ENCODE results near the gene RPL38.

Gene RPL38

DNA sequence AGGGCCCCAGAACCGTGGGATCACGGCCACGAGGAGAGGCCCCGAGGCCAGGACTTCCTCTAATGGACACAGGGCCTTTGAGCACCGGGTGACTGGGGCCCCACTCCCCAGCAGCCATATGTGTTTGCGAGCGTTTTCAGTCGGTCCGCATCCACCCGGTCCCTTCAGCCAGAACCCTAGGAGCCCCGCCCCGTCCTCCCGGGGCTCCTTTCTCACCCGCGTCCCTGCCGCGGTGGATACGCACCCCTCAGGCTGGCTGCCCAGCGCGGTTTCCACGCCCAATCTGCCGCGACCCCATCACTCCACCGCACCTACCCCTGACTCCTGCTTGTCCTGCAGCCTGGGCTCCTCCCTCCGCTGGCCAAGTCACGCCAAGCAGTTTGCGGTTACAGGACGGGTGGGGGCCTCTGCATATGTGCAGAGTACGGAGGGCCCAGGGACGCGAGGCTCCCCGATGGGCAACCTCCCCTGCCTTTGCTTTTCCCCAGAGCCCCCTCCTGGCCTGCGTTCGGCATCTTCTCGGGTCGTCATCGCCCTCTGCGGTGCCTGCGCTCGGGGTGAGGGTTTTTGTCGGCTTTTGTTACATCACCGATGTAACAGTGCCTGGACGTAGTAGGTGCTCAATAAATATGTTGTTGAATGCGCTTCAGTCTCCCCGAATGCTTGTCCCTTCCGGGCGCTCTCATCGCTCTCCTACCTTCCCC lies 8.9 kb downstream of the RPL38 start:
- ATAC-seq: peak; percentile 4
- TF ChIP-seq, protein P1, sequence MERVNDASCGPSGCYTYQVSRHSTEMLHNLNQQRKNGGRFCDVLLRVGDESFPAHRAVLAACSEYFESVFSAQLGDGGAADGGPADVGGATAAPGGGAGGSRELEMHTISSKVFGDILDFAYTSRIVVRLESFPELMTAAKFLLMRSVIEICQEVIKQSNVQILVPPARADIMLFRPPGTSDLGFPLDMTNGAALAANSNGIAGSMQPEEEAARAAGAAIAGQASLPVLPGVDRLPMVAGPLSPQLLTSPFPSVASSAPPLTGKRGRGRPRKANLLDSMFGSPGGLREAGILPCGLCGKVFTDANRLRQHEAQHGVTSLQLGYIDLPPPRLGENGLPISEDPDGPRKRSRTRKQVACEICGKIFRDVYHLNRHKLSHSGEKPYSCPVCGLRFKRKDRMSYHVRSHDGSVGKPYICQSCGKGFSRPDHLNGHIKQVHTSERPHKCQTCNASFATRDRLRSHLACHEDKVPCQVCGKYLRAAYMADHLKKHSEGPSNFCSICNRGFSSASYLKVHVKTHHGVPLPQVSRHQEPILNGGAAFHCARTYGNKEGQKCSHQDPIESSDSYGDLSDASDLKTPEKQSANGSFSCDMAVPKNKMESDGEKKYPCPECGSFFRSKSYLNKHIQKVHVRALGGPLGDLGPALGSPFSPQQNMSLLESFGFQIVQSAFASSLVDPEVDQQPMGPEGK (CRISPR knock-in tag; IDR thresholded peaks at IDR 0.05; ENCODE audit: borderline replicate concordance): no peak
- no peak for TF ChIP-seq ARNTL (CRISPR knock-in tag; IDR thresholded peaks at IDR 0.05; ENCODE audit: borderline replicate concordance, low read depth)
- no peak for TF ChIP-seq SNAI2 (CRISPR knock-in tag; IDR thresholded peaks at IDR 0.05)
- no peak for TF ChIP-seq OSR1 (CRISPR knock-in tag; IDR thresholded peaks at IDR 0.05)
- TF ChIP-seq, protein P2, sequence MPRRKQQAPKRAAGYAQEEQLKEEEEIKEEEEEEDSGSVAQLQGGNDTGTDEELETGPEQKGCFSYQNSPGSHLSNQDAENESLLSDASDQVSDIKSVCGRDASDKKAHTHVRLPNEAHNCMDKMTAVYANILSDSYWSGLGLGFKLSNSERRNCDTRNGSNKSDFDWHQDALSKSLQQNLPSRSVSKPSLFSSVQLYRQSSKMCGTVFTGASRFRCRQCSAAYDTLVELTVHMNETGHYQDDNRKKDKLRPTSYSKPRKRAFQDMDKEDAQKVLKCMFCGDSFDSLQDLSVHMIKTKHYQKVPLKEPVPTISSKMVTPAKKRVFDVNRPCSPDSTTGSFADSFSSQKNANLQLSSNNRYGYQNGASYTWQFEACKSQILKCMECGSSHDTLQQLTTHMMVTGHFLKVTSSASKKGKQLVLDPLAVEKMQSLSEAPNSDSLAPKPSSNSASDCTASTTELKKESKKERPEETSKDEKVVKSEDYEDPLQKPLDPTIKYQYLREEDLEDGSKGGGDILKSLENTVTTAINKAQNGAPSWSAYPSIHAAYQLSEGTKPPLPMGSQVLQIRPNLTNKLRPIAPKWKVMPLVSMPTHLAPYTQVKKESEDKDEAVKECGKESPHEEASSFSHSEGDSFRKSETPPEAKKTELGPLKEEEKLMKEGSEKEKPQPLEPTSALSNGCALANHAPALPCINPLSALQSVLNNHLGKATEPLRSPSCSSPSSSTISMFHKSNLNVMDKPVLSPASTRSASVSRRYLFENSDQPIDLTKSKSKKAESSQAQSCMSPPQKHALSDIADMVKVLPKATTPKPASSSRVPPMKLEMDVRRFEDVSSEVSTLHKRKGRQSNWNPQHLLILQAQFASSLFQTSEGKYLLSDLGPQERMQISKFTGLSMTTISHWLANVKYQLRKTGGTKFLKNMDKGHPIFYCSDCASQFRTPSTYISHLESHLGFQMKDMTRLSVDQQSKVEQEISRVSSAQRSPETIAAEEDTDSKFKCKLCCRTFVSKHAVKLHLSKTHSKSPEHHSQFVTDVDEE (CRISPR knock-in tag; IDR thresholded peaks at IDR 0.05): no peak
- no peak for TF ChIP-seq RARB (CRISPR knock-in tag; IDR thresholded peaks at IDR 0.05)
- TF ChIP-seq ZFP3 (CRISPR knock-in tag; IDR thresholded peaks at IDR 0.05): no peak
- no peak for TF ChIP-seq ZFP30 (CRISPR knock-in tag; IDR thresholded peaks at IDR 0.05)
- TF ChIP-seq ZC3H10 (CRISPR knock-in tag; IDR thresholded peaks at IDR 0.05): no peak
- TF ChIP-seq, protein P3, sequence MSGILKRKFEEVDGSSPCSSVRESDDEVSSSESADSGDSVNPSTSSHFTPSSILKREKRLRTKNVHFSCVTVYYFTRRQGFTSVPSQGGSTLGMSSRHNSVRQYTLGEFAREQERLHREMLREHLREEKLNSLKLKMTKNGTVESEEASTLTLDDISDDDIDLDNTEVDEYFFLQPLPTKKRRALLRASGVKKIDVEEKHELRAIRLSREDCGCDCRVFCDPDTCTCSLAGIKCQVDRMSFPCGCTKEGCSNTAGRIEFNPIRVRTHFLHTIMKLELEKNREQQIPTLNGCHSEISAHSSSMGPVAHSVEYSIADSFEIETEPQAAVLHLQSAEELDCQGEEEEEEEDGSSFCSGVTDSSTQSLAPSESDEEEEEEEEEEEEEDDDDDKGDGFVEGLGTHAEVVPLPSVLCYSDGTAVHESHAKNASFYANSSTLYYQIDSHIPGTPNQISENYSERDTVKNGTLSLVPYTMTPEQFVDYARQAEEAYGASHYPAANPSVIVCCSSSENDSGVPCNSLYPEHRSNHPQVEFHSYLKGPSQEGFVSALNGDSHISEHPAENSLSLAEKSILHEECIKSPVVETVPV (CRISPR knock-in tag; IDR thresholded peaks at IDR 0.05): no peak
- TF ChIP-seq CSDC2 (CRISPR knock-in tag; IDR thresholded peaks at IDR 0.05): no peak
- TF ChIP-seq ESRRG (CRISPR knock-in tag; IDR thresholded peaks at IDR 0.05): no peak
- no peak for TF ChIP-seq TCF4 (CRISPR knock-in tag; IDR thresholded peaks at IDR 0.05; ENCODE audit: borderline replicate concordance)
- TF ChIP-seq ZNF8 (CRISPR knock-in tag; IDR thresholded peaks at IDR 0.05): no peak
- no peak for TF ChIP-seq ZNF565 (CRISPR knock-in tag; conservative IDR thresholded peaks at IDR 0.05; ENCODE audit: low read depth)
- TF ChIP-seq ZNF70 (CRISPR knock-in tag; IDR thresholded peaks at IDR 0.05): no peak
- TF ChIP-seq, protein P4, sequence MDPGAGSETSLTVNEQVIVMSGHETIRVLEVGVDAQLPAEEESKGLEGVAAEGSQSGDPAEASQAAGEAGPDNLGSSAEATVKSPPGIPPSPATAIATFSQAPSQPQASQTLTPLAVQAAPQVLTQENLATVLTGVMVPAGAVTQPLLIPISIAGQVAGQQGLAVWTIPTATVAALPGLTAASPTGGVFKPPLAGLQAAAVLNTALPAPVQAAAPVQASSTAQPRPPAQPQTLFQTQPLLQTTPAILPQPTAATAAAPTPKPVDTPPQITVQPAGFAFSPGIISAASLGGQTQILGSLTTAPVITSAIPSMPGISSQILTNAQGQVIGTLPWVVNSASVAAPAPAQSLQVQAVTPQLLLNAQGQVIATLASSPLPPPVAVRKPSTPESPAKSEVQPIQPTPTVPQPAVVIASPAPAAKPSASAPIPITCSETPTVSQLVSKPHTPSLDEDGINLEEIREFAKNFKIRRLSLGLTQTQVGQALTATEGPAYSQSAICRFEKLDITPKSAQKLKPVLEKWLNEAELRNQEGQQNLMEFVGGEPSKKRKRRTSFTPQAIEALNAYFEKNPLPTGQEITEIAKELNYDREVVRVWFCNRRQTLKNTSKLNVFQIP (CRISPR knock-in tag; IDR thresholded peaks at IDR 0.05; ENCODE audit: borderline replicate concordance, low read depth): no peak
- no peak for TF ChIP-seq PPARA (CRISPR knock-in tag; IDR thresholded peaks at IDR 0.05; ENCODE audit: borderline replicate concordance)
- TF ChIP-seq ISL1 (CRISPR knock-in tag; IDR thresholded peaks at IDR 0.05): no peak
- no peak for TF ChIP-seq TOX (CRISPR knock-in tag; IDR thresholded peaks at IDR 0.05; ENCODE audit: borderline replicate concordance)

DNA sequence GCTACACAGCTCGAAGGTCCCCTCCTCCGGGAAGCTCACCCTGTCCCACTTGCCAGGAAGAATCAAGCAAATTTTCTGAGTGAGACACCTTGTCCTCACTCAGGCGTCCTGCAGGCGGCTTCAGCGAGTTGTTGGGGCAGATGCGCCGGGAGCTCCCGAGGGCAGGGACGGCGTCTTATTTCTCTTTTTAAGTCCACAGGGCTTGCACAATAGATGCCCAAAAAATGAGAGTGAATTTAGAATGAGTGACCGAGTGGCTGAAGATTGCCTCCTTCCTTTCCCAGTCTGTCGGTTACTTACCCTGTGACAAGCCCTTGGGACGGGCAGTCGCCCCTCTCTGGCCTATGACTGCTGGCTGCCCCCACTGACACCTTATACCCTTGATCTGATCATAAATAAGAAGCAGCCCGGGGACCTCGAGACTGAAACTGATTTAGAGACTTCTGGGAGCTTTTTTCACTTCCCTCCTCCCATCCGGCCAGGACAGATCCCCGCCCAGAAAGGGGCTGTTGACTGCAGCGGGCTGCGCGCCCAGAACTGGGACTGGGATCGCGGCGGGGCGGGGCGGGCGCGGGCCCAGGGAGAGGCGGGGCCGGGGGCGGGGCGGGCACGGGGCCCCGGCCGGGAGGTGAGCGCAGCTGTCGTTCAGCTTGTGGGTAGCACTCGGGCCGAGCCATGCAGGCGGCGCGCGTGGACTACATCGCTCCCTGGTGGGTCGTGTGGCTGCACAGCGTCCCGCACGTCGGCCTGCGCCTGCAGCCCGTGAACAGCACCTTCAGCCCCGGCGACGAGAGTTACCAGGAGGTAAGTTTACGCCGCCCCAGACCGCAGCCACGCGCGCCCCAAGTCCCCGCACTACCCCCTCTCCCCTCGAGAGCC lies 9.7 kb downstream of the RPL38 start, which contains the start of gene TTYH2:
TSS of gene TTYH2 (plus strand) at position 659 of the 879 bp plus-strand sequence. CDS start at position 676, 17 bp downstream.
- TF ChIP-seq, protein P2 (CRISPR knock-in tag; IDR thresholded peaks at IDR 0.05): no peak
- peak; percentile 97 for TF ChIP-seq ZFP3 (CRISPR knock-in tag; IDR thresholded peaks at IDR 0.05)

More for the DNA sequence above, 9.7 kb downstream of the RPL38 start, which contains the start of gene TTYH2:
- peak; percentile 79 for ATAC-seq

Measured in SK-N-SH treated with all-trans-retinoic acid at 6 μM for 48 hours (cell line).